ENCODE data around the gene PPBP.

DNA sequence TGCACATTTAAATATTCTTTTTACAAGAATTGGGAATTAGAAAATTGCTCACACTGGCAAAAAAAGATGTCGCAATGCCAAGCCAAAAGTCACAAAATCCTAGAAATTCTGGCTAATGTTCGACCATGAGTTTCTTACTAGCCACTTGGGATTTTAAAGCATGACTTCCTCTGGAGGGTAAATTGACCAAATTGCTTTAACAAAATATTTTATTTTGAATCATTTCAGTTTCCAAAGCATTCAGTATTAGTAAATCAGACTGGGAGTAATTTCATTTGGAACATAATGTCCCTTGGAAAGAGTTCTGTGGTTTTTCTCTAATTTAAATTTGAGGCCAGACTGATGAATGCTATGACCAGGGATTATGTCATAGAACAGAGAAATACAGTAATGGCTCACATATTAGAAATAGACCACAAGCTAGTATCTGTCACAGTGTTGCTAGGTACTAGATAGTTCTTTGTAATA, 18.1 kb upstream of the PPBP start:
- no peak for TF ChIP-seq POLR2A (IDR thresholded peaks at IDR 0.05)
- TF ChIP-seq, protein P1, sequence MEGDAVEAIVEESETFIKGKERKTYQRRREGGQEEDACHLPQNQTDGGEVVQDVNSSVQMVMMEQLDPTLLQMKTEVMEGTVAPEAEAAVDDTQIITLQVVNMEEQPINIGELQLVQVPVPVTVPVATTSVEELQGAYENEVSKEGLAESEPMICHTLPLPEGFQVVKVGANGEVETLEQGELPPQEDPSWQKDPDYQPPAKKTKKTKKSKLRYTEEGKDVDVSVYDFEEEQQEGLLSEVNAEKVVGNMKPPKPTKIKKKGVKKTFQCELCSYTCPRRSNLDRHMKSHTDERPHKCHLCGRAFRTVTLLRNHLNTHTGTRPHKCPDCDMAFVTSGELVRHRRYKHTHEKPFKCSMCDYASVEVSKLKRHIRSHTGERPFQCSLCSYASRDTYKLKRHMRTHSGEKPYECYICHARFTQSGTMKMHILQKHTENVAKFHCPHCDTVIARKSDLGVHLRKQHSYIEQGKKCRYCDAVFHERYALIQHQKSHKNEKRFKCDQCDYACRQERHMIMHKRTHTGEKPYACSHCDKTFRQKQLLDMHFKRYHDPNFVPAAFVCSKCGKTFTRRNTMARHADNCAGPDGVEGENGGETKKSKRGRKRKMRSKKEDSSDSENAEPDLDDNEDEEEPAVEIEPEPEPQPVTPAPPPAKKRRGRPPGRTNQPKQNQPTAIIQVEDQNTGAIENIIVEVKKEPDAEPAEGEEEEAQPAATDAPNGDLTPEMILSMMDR (IDR thresholded peaks at IDR 0.05) = no peak
- no peak for TF ChIP-seq POLR2AphosphoS5 (IDR thresholded peaks at IDR 0.05)

All from transverse colon (tissue), 4 donors.